ENCODE data around the gene FANCL.
"Not testable (repeated sequence)": the region's sequence is repeated elsewhere in the genome, so short reads cannot be mapped to it uniquely, and the experiment has no call there.

FANCL gene

GRCh38 chr2:58186501-58186900, 54.6 kb downstream of the FANCL start:
- no peak overlapping the region for H3K4me3 ChIP-seq (ENCODE audit: low read length)
- TF ChIP-seq CTCF (IDR thresholded peaks at IDR 0.05; ENCODE audit: insufficient read depth, low read depth, low read length, missing control alignments), result no peak
- no peak for DNase-seq (ENCODE audit: low read depth)

- DNase-seq (ENCODE audit: low read depth), result peak; percentile 69
- no peak overlapping the region for H3K4me3 ChIP-seq (ENCODE audit: low read length)
- no peak for TF ChIP-seq CTCF (IDR thresholded peaks at IDR 0.05; ENCODE audit: insufficient read depth, low read depth, low read length, missing control alignments)
Measured at GRCh38 chr2:58182527-58182926, 58.6 kb downstream of the FANCL start.

GRCh38 chr2:58180635-58181034, 60.5 kb downstream of the FANCL start:
- DNase-seq (ENCODE audit: low read depth), result no peak
- H3K4me3 ChIP-seq (ENCODE audit: low read length), result no peak overlapping the region
- TF ChIP-seq CTCF (IDR thresholded peaks at IDR 0.05; ENCODE audit: insufficient read depth, low read depth, low read length, missing control alignments), result no peak

GRCh38 chr2:58180175-58180574, 61.0 kb downstream of the FANCL start:
- not testable (repeated sequence) for DNase-seq (ENCODE audit: low read depth); H3K4me3 ChIP-seq (ENCODE audit: low read length)

GRCh38 chr2:58177187-58177586, 63.9 kb downstream of the FANCL start:
- not testable (repeated sequence) for DNase-seq (ENCODE audit: low read depth); H3K4me3 ChIP-seq (ENCODE audit: low read length)

GRCh38 chr2:58171831-58172230, 69.3 kb downstream of the FANCL start:
- not testable (repeated sequence) for DNase-seq (ENCODE audit: low read depth); H3K4me3 ChIP-seq (ENCODE audit: low read length)

GRCh38 chr2:58170334-58170933, 70.7 kb downstream of the FANCL start:
- H3K4me3 ChIP-seq (ENCODE audit: low read length); DNase-seq (ENCODE audit: low read depth): not testable (repeated sequence)

- not testable (repeated sequence) for DNase-seq (ENCODE audit: low read depth)
Measured at GRCh38 chr2:58169845-58170244, 71.3 kb downstream of the FANCL start.

GRCh38 chr2:58168130-58168529, 73.0 kb downstream of the FANCL start:
- not testable (repeated sequence) for DNase-seq (ENCODE audit: low read depth); H3K4me3 ChIP-seq (ENCODE audit: low read length)

More at GRCh38 chr2:58169845-58170244, 71.3 kb downstream of the FANCL start:
- H3K4me3 ChIP-seq (ENCODE audit: low read length), result not testable (repeated sequence)

- no peak for DNase-seq (ENCODE audit: low read depth)
- no peak for TF ChIP-seq CTCF (IDR thresholded peaks at IDR 0.05; ENCODE audit: insufficient read depth, low read depth, low read length, missing control alignments)
- no peak overlapping the region for H3K4me3 ChIP-seq (ENCODE audit: low read length)
Measured at GRCh38 chr2:58163913-58164312, 77.2 kb downstream of the FANCL start.
